Kidney epithelial cell (primary cell): ENCODE data around the gene CCDC15. TPM values are rescaled to one million over a fixed set of nuclear protein-coding genes. Genes with fewer than 3 reads are reported as not detected.

Source experiments
- DNase-seq: peaks from one replicate; pipeline ENCODE4 v3.0.0-alpha.2; 2010; ENCODE audit warnings: low read depth
- H3K27me3 ChIP-seq: 2 replicates; pipeline ENCODE4 v1.6.0; 2011; ENCODE audit warnings: low read length; ENCODE audit not compliant: control insufficient read depth, insufficient read depth
- H3K36me3 ChIP-seq: 2 replicates; pipeline ENCODE4 v1.5.1; 2011; ENCODE audit warnings: low read length; ENCODE audit not compliant: control insufficient read depth, insufficient read depth
- H3K4me3 ChIP-seq: 2 replicates; pipeline ENCODE4 v1.5.1; 2011; ENCODE audit warnings: low read depth, mild to moderate bottlenecking, control low read depth, low read length
- CTCF ChIP-seq: IDR thresholded peaks from 2 replicates; pipeline ENCODE4 v1.5.1; 2011; ENCODE audit warnings: mild to moderate bottlenecking, moderate library complexity, low read length, control low read depth, inconsistent platforms; ENCODE audit not compliant: insufficient read depth, poor library complexity, severe bottlenecking
- total RNA-seq: library from RNA; depleted of rRNA; stranded (reverse); fragments of >200 nt; gene quantifications from 2 replicates; pipeline ENCODE4 v1.2.3, GENCODE V29; 2015

Gene CCDC15
- total RNA-seq, 1 donor from 2014 or later = 3.1 TPM

DNA sequence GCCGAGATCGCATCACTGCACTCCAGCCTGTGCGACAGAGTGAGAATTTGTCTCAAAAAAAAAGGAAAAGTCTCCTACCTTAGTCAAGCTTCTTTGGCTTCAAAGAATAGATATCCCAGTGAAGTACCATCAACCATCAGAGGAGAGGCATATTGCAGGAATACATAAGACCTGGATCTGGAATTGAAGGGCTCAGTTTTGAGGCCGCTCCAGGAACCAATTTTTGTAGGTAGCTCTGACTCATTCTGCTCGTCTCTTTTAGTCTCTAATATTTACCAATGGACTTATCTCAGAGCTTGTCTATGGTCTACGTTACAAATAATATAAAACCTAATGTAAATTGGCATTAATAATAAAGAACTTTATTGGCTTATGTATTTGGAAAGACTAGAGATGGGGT, 8.2 kb upstream of the CCDC15 start:
- no peak for TF ChIP-seq CTCF
- no peak for DNase-seq
- Histone ChIP-seq H3K27me3 (no peaks in the 10 kb centered on the region), H3K36me3 (no peaks in the 10 kb centered on the region), H3K4me3 (no peak overlapping the region)

- Histone ChIP-seq H3K36me3 (no peaks in the 10 kb centered on the region), H3K27me3 (no peaks in the 10 kb centered on the region), H3K4me3 (no peak overlapping the region)
- no peak for DNase-seq
- TF ChIP-seq CTCF = no peak
These were observed 7.3 kb upstream of the CCDC15 start for GRCh38 chr11:124946735-124947141.

DNA sequence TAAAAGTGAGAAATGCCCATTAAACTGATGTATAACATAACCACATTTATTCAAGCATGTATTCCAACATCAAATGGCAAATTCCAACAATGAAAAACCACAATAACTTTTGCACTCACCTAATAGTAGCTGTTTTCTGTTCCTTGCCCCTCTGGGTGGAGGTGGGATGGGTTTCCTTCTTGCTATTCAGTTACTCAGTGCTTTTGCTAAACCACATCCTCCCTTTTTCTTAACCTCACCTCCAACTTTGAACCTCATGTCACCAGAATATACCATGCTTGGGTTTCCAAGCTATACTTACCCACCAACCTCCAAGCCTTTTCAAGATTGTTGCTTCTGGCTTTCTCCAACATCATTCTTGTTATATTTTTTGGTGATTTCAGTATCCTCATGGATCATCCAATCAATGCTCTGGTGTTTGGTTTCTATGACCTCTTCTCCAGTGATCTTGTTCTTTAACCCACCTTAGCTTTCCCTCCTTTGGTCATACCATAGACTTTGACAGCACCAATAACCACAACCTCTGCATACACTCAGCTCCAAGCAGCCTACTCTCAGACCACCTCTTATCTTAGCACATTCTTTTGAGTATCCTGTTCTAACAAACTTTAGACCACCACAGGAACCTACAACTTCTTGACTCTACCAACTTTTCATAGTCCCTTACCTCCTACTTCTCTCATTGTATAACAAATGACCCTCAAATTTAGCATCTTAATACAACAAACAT, 3.2 kb upstream of the CCDC15 start:
- H3K27me3 ChIP-seq = no peaks in the 10 kb centered on the region
- H3K4me3 ChIP-seq = no peak overlapping the region
- H3K36me3 ChIP-seq = no peaks in the 10 kb centered on the region
- TF ChIP-seq CTCF = no peak
- no peak for DNase-seq

GRCh38 chr11:124951341-124951740, 2.7 kb upstream of the CCDC15 start:
- Histone ChIP-seq H3K36me3 (no peaks in the 10 kb centered on the region), H3K27me3 (no peaks in the 10 kb centered on the region), H3K4me3 (no peak overlapping the region)
- no peak for DNase-seq
- TF ChIP-seq CTCF = no peak

GRCh38 chr11:124954590-124954955, 571 bp downstream of the CCDC15 start:
- DNase-seq = no peak
- Histone ChIP-seq H3K27me3 (no peaks in the 10 kb centered on the region), H3K4me3 (peak overlapping the region; percentile 56), H3K36me3 (no peaks in the 10 kb centered on the region)
- TF ChIP-seq CTCF = no peak

DNA sequence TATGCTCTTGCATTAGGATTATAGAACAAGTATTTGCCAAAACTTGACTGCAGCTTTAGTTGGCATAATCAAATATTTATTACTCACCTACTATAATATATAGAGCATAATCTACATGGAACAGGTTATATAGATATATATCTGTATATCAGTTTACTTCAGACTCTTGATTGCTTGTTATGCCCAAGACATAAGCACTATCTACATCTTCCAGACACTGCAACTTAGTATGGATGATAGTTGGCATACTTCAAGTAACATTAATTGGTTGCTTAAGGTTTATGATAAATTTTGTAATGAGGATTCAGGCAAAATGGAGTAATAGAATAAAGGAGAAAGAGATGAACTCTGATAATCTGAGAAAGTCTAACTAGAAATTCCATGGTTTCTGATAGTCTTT, 1.0 kb downstream of the CCDC15 start:
- no peak for DNase-seq
- no peak overlapping the region for H3K4me3 ChIP-seq
- H3K36me3 ChIP-seq = no peaks in the 10 kb centered on the region

More for the DNA sequence above, 1.0 kb downstream of the CCDC15 start:
- H3K27me3 ChIP-seq = no peaks in the 10 kb centered on the region
- TF ChIP-seq CTCF = no peak
